Skeletal muscle satellite cell (primary cell): ENCODE measurements around the gene SLC18A3.

Experiments used
- H3K27me3 ChIP-seq: 2 replicates; pipeline ENCODE4 v1.7.0; 2013; ENCODE audit warnings: low read length; ENCODE audit not compliant: control insufficient read depth, insufficient read depth
- H3K36me3 ChIP-seq: 2 replicates; pipeline ENCODE4 v1.7.0; 2013; ENCODE audit warnings: mild to moderate bottlenecking, control low read depth, low read length; ENCODE audit not compliant: insufficient read depth
- H3K4me1 ChIP-seq: 2 replicates; pipeline ENCODE4 v1.7.0; 2013; ENCODE audit warnings: low read length; ENCODE audit not compliant: control insufficient read depth, insufficient read depth
- H3K4me2 ChIP-seq: 2 replicates; pipeline ENCODE4 v1.7.0; 2013; ENCODE audit warnings: mild to moderate bottlenecking, low read length
- H3K4me3 ChIP-seq: 2 replicates; pipeline ENCODE4 v1.7.0; 2013; ENCODE audit warnings: low read length
- H3K9ac ChIP-seq: 2 replicates; pipeline ENCODE4 v1.7.0; 2013; ENCODE audit warnings: mild to moderate bottlenecking, low read depth, low read length, moderate library complexity
- H3K9me3 ChIP-seq: replicated peaks from 2 replicates; pipeline ENCODE4 v1.7.0; 2013; ENCODE audit warnings: mild to moderate bottlenecking, control low read depth, low read length

The SLC18A3 gene

GRCh38 chr10:49650724-49651034 is 40.6 kb downstream of the SLC18A3 start:
- Histone ChIP-seq H3K9me3 (no peaks in the 10 kb centered on the region), H3K4me3 (no peak overlapping the region), H3K4me1 (no peaks in the 10 kb centered on the region), H3K4me2 (no peak overlapping the region), H3K36me3 (no peaks in the 10 kb centered on the region), H3K9ac (no peak overlapping the region), H3K27me3 (peaks cover 42% of the 10 kb centered on the region)

- no peak overlapping the region for H3K4me2 ChIP-seq
- H3K4me1 ChIP-seq, result no peaks in the 10 kb centered on the region
- no peak overlapping the region for H3K4me3 ChIP-seq
- peaks cover 36% of the 10 kb centered on the region for H3K27me3 ChIP-seq
- H3K9ac ChIP-seq, result no peak overlapping the region
- no peaks in the 10 kb centered on the region for H3K36me3 ChIP-seq
- no peaks in the 10 kb centered on the region for H3K9me3 ChIP-seq
Measured at GRCh38 chr10:49651039-49651835, 41.1 kb downstream of the SLC18A3 start.

- H3K4me1 ChIP-seq, result no peaks in the 10 kb centered on the region
- H3K36me3 ChIP-seq, result no peaks in the 10 kb centered on the region
- peaks cover 41% of the 10 kb centered on the region for H3K27me3 ChIP-seq
- no peak overlapping the region for H3K4me3 ChIP-seq
- no peak overlapping the region for H3K9ac ChIP-seq
- no peaks in the 10 kb centered on the region for H3K9me3 ChIP-seq
- H3K4me2 ChIP-seq, result no peak overlapping the region
Measured at GRCh38 chr10:49651917-49652316, 41.8 kb downstream of the SLC18A3 start.

GRCh38 chr10:49652421-49653272 is 42.5 kb downstream of the SLC18A3 start:
- Histone ChIP-seq H3K27me3 (peaks cover 37% of the 10 kb centered on the region), H3K9me3 (no peaks in the 10 kb centered on the region), H3K4me1 (no peaks in the 10 kb centered on the region), H3K9ac (no peak overlapping the region), H3K36me3 (no peaks in the 10 kb centered on the region), H3K4me3 (no peak overlapping the region), H3K4me2 (no peak overlapping the region)

GRCh38 chr10:49653273-49653929 is 43.3 kb downstream of the SLC18A3 start:
- Histone ChIP-seq H3K9ac (no peak overlapping the region), H3K4me2 (no peak overlapping the region), H3K9me3 (no peaks in the 10 kb centered on the region), H3K4me3 (no peak overlapping the region), H3K27me3 (peaks cover 31% of the 10 kb centered on the region), H3K36me3 (no peaks in the 10 kb centered on the region), H3K4me1 (no peaks in the 10 kb centered on the region)

- H3K4me3 ChIP-seq, result no peak overlapping the region
- H3K36me3 ChIP-seq, result no peaks in the 10 kb centered on the region
- H3K4me2 ChIP-seq, result no peak overlapping the region
- H3K27me3 ChIP-seq, result peaks cover 24% of the 10 kb centered on the region
- H3K4me1 ChIP-seq, result no peaks in the 10 kb centered on the region
- no peaks in the 10 kb centered on the region for H3K9me3 ChIP-seq
- no peak overlapping the region for H3K9ac ChIP-seq
Measured at GRCh38 chr10:49654036-49654693, 44.1 kb downstream of the SLC18A3 start.

- H3K4me3 ChIP-seq, result no peak overlapping the region
- no peak overlapping the region for H3K4me2 ChIP-seq
- peaks cover 20% of the 10 kb centered on the region for H3K27me3 ChIP-seq
- H3K9me3 ChIP-seq, result no peaks in the 10 kb centered on the region
- H3K4me1 ChIP-seq, result no peaks in the 10 kb centered on the region
- H3K9ac ChIP-seq, result no peak overlapping the region
- H3K36me3 ChIP-seq, result no peaks in the 10 kb centered on the region
Measured at GRCh38 chr10:49655099-49655498, 45.0 kb downstream of the SLC18A3 start.

- Histone ChIP-seq H3K36me3 (no peaks in the 10 kb centered on the region), H3K27me3 (peaks cover 7% of the 10 kb centered on the region), H3K4me2 (no peak overlapping the region), H3K4me1 (no peaks in the 10 kb centered on the region), H3K9ac (no peak overlapping the region), H3K4me3 (no peak overlapping the region), H3K9me3 (no peaks in the 10 kb centered on the region)
Measured at GRCh38 chr10:49656845-49657493, 46.9 kb downstream of the SLC18A3 start.

- H3K4me1 ChIP-seq, result no peaks in the 10 kb centered on the region
Measured at GRCh38 chr10:49657606-49658005, 47.5 kb downstream of the SLC18A3 start.

GRCh38 chr10:49661140-49661856 is 51.2 kb downstream of the SLC18A3 start:
- H3K36me3 ChIP-seq, result no peaks in the 10 kb centered on the region
- no peaks in the 10 kb centered on the region for H3K9me3 ChIP-seq

More at GRCh38 chr10:49657606-49658005, 47.5 kb downstream of the SLC18A3 start:
- no peaks in the 10 kb centered on the region for H3K9me3 ChIP-seq
- H3K36me3 ChIP-seq, result no peaks in the 10 kb centered on the region
- no peak overlapping the region for H3K9ac ChIP-seq
- no peak overlapping the region for H3K4me3 ChIP-seq
- peaks cover 5% of the 10 kb centered on the region for H3K27me3 ChIP-seq
- no peak overlapping the region for H3K4me2 ChIP-seq

More at GRCh38 chr10:49661140-49661856, 51.2 kb downstream of the SLC18A3 start:
- no peaks in the 10 kb centered on the region for H3K4me1 ChIP-seq
- H3K27me3 ChIP-seq, result peaks cover 34% of the 10 kb centered on the region
- no peak overlapping the region for H3K4me3 ChIP-seq
- H3K4me2 ChIP-seq, result no peak overlapping the region
- no peak overlapping the region for H3K9ac ChIP-seq
